ENCODE data around the gene HS1BP3.

DNA sequence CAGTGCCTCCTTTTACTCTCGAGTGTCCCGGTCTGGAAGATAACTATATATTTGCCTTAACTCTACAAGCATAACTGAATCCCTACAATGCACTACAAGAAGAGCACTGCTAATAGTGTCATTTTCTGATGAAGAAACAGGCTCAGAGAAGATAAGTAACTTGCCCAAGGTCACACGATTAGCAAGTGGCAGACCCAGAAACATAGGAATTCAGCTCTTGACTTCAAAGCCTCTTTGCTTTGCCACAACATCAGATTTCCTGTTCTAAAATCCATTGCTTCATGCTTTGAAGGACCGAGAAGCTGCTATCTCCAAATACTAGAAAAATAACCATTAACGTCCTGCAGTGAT is 65.6 kb downstream of the HS1BP3 start:
- TF ChIP-seq POLR2A (IDR thresholded peaks at IDR 0.05) = no peak
- TF ChIP-seq, protein P1, sequence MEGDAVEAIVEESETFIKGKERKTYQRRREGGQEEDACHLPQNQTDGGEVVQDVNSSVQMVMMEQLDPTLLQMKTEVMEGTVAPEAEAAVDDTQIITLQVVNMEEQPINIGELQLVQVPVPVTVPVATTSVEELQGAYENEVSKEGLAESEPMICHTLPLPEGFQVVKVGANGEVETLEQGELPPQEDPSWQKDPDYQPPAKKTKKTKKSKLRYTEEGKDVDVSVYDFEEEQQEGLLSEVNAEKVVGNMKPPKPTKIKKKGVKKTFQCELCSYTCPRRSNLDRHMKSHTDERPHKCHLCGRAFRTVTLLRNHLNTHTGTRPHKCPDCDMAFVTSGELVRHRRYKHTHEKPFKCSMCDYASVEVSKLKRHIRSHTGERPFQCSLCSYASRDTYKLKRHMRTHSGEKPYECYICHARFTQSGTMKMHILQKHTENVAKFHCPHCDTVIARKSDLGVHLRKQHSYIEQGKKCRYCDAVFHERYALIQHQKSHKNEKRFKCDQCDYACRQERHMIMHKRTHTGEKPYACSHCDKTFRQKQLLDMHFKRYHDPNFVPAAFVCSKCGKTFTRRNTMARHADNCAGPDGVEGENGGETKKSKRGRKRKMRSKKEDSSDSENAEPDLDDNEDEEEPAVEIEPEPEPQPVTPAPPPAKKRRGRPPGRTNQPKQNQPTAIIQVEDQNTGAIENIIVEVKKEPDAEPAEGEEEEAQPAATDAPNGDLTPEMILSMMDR (IDR thresholded peaks at IDR 0.05) = no peak
